ENCODE results near the gene RNF115. TPM values are rescaled to one million over a fixed set of nuclear protein-coding genes. Genes with fewer than 3 reads are reported as not detected.

RNF115 gene
- total and polyA plus RNA-seq, 2 of the 13 experiments (the other 11 are each of a cell fraction or from before 2014, with no cell fraction given): 6.0 to 10.1 TPM

DNA sequence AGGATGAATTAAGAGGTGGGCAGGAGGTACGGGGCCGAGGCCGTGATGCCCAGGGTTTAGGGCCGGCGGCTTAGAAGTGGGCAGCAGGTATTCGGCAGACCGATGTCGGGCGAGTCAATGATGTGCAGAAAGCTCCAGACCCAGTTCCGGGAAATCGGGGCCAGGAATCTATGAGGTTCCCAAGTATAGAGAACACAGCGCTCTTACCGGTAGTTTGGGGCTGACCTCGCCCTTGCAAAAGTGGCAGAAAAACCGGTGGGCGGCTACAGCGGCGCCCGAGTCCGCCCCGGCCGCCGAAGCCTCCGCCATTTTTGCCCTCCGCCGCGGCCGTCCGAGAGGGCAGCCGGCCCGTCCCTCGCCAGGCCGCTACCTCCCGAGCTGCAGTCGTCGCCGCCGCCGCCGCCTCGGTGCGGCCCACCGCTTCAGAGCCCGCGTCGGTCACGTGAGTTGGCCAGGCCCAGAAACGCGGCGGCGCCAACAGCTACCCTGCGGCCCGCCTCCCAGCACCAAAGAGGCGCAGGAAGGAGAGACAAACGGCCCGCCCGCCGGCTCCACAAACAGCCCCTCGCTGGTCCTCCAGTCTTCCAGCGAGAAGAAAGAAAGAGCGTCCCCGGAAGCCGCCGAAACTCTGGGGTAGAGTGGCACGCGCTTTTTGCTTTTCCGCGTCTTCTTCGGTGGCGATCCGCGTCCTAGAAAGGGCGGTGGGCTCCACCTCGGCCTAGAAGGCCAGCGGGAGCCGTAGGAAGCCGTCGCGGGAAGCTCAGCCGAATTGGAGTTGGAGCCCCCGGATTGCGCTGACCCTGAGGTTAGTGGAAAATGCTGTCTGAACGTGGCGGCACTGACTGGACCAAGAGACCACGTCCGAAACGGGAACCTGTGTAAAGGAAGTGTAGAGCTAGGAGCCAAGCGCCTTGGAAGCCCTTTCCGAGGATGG lies at the start of gene RNF115, which contains the start of gene POLR3C (continued):
- TF ChIP-seq, protein P1, sequence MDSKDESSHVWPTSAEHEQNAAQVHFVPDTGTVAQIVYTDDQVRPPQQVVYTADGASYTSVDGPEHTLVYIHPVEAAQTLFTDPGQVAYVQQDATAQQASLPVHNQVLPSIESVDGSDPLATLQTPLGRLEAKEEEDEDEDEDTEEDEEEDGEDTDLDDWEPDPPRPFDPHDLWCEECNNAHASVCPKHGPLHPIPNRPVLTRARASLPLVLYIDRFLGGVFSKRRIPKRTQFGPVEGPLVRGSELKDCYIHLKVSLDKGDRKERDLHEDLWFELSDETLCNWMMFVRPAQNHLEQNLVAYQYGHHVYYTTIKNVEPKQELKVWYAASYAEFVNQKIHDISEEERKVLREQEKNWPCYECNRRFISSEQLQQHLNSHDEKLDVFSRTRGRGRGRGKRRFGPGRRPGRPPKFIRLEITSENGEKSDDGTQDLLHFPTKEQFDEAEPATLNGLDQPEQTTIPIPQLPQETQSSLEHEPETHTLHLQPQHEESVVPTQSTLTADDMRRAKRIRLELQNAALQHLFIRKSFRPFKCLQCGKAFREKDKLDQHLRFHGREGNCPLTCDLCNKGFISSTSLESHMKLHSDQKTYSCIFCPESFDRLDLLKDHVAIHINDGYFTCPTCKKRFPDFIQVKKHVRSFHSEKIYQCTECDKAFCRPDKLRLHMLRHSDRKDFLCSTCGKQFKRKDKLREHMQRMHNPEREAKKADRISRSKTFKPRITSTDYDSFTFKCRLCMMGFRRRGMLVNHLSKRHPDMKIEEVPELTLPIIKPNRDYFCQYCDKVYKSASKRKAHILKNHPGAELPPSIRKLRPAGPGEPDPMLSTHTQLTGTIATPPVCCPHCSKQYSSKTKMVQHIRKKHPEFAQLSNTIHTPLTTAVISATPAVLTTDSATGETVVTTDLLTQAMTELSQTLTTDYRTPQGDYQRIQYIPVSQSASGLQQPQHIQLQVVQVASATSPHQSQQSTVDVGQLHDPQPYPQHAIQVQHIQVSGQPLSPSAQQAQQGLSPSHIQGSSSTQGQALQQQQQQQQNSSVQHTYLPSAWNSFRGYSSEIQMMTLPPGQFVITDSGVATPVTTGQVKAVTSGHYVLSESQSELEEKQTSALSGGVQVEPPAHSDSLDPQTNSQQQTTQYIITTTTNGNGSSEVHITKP (CRISPR knock-in tag; IDR thresholded peaks at IDR 0.05; ENCODE audit: low read depth): no peak
- TF ChIP-seq, protein P2, sequence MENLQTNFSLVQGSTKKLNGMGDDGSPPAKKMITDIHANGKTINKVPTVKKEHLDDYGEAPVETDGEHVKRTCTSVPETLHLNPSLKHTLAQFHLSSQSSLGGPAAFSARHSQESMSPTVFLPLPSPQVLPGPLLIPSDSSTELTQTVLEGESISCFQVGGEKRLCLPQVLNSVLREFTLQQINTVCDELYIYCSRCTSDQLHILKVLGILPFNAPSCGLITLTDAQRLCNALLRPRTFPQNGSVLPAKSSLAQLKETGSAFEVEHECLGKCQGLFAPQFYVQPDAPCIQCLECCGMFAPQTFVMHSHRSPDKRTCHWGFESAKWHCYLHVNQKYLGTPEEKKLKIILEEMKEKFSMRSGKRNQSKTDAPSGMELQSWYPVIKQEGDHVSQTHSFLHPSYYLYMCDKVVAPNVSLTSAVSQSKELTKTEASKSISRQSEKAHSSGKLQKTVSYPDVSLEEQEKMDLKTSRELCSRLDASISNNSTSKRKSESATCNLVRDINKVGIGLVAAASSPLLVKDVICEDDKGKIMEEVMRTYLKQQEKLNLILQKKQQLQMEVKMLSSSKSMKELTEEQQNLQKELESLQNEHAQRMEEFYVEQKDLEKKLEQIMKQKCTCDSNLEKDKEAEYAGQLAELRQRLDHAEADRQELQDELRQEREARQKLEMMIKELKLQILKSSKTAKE (CRISPR knock-in tag; IDR thresholded peaks at IDR 0.05; ENCODE audit: borderline replicate concordance): peak; percentile 41; the same call in 1 of the 2 replicates
- peak; percentile 81 for TF ChIP-seq SALL1 (CRISPR knock-in tag; IDR thresholded peaks at IDR 0.05)
- no peak for TF ChIP-seq LCORL (IDR thresholded peaks at IDR 0.05)
- 0 out of 2 replicates have a peak, but pooled peaks have one; percentile 20 for TF ChIP-seq LCORL (CRISPR knock-in tag; IDR thresholded peaks at IDR 0.05)
- TF ChIP-seq POGZ (CRISPR knock-in tag; IDR thresholded peaks at IDR 0.05): peak; percentile 41; the same call in 1 of the 2 replicates
- TF ChIP-seq TOPORS (CRISPR knock-in tag; IDR thresholded peaks at IDR 0.05): peak; percentile 76; the same call in 1 of the 2 replicates
- TF ChIP-seq NFKB2 (CRISPR knock-in tag; IDR thresholded peaks at IDR 0.05; ENCODE audit: borderline replicate concordance): peak; percentile 91
- 0 out of 2 replicates have a peak, but pooled peaks have one; percentile 26 for TF ChIP-seq ZNF747 (CRISPR knock-in tag; IDR thresholded peaks at IDR 0.05; ENCODE audit: borderline replicate concordance)
- 0 out of 2 replicates have a peak, but pooled peaks have one; percentile 41 for TF ChIP-seq FOXO1 (CRISPR knock-in tag; IDR thresholded peaks at IDR 0.05)
- TF ChIP-seq, protein P3, sequence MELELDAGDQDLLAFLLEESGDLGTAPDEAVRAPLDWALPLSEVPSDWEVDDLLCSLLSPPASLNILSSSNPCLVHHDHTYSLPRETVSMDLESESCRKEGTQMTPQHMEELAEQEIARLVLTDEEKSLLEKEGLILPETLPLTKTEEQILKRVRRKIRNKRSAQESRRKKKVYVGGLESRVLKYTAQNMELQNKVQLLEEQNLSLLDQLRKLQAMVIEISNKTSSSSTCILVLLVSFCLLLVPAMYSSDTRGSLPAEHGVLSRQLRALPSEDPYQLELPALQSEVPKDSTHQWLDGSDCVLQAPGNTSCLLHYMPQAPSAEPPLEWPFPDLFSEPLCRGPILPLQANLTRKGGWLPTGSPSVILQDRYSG (CRISPR knock-in tag; IDR thresholded peaks at IDR 0.05): peak; percentile 54; the same call in 1 of the 2 replicates
- TF ChIP-seq, protein P4, sequence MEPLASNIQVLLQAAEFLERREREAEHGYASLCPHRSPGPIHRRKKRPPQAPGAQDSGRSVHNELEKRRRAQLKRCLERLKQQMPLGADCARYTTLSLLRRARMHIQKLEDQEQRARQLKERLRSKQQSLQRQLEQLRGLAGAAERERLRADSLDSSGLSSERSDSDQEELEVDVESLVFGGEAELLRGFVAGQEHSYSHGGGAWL (CRISPR knock-in tag; IDR thresholded peaks at IDR 0.05): peak; percentile 79
- peak; percentile 72; the same call in 1 of the 2 replicates for TF ChIP-seq ELF3 (CRISPR knock-in tag; IDR thresholded peaks at IDR 0.05)
- TF ChIP-seq NFATC3 (CRISPR knock-in tag; IDR thresholded peaks at IDR 0.05): no peak
- TF ChIP-seq, protein P5, sequence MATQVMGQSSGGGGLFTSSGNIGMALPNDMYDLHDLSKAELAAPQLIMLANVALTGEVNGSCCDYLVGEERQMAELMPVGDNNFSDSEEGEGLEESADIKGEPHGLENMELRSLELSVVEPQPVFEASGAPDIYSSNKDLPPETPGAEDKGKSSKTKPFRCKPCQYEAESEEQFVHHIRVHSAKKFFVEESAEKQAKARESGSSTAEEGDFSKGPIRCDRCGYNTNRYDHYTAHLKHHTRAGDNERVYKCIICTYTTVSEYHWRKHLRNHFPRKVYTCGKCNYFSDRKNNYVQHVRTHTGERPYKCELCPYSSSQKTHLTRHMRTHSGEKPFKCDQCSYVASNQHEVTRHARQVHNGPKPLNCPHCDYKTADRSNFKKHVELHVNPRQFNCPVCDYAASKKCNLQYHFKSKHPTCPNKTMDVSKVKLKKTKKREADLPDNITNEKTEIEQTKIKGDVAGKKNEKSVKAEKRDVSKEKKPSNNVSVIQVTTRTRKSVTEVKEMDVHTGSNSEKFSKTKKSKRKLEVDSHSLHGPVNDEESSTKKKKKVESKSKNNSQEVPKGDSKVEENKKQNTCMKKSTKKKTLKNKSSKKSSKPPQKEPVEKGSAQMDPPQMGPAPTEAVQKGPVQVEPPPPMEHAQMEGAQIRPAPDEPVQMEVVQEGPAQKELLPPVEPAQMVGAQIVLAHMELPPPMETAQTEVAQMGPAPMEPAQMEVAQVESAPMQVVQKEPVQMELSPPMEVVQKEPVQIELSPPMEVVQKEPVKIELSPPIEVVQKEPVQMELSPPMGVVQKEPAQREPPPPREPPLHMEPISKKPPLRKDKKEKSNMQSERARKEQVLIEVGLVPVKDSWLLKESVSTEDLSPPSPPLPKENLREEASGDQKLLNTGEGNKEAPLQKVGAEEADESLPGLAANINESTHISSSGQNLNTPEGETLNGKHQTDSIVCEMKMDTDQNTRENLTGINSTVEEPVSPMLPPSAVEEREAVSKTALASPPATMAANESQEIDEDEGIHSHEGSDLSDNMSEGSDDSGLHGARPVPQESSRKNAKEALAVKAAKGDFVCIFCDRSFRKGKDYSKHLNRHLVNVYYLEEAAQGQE (IDR thresholded peaks at IDR 0.05; ENCODE audit: borderline replicate concordance in 1 of 2, low read depth in 1 of 2, low read length in 2 of 2): peak in 1 of 2 experiments; percentile 50; a peak in 1 of 4 replicates

Measured in HepG2 (cell line).